Stimulated activated CD4-positive, alpha-beta T cell treated with anti-CD3 and anti-CD28 coated beads, Interleukin-4, amount 100 ng/mL, for 4 hours (primary cell): ENCODE measurements around the gene ABCD1.
"Not testable (repeated sequence)": the region's sequence is repeated elsewhere in the genome, so short reads cannot be mapped to it uniquely, and the experiment has no call there.

ENCODE experiments used
- DNase-seq, 2 experiments: peaks; one replicate each; pipeline ENCODE4 v3.0.0-alpha.2; 2020

ABCD1 gene

DNA sequence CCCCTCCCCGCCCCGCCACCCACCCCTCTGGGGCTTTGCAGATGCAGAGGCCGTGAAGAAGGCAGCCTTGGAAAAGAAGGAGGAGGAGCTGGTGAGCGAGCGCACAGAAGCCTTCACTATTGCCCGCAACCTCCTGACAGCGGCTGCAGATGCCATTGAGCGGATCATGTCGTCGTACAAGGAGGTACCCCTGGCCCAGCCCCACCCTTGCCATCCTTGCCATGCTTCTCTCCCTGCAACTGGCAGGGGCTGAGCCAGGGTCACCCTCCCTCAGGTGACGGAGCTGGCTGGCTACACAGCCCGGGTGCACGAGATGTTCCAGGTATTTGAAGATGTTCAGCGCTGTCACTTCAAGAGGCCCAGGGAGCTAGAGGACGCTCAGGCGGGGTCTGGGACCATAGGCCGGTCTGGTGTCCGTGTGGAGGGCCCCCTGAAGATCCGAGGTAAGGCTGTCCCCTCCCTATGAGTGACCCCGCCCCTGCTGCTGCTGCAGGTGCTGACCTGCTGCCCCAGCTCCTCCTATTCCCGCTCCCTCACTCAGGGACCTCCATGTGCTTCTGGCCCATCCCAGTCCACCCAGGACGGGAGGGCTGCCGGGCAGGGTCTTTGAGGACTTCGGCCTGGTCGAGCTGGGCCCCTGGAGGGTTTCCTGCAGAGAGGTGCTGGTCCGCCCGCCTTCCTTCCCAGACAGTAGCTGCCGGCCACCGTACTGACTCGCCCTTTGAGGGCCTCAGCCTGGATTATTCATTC is 11.6 kb downstream of the ABCD1 start:
- DNase-seq: no peak

DNA sequence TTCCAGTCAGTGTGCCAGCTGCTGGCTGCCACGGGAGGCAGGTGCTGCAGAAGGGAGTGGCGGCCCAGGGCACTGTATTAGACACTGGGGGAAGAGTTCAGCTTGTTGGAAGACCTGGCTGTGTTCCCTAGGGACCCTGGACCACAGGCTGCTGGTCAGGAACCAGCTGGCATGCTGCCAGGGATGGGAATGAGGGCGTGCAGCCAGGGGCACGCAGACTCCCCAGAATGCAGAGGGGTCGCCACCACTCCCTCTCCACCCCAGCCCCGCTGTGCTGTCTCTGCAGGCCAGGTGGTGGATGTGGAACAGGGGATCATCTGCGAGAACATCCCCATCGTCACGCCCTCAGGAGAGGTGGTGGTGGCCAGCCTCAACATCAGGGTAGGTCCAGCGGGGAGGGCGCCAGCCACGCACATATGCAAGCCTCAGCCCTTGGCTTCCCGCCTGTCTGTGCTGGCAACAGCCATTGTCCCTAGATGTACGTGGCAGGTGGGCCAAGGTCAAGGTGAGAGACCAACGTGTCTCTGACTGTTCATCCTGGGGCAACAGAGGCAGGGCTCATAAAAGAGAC is 12.3 kb downstream of the ABCD1 start:
- DNase-seq: no peak

DNA sequence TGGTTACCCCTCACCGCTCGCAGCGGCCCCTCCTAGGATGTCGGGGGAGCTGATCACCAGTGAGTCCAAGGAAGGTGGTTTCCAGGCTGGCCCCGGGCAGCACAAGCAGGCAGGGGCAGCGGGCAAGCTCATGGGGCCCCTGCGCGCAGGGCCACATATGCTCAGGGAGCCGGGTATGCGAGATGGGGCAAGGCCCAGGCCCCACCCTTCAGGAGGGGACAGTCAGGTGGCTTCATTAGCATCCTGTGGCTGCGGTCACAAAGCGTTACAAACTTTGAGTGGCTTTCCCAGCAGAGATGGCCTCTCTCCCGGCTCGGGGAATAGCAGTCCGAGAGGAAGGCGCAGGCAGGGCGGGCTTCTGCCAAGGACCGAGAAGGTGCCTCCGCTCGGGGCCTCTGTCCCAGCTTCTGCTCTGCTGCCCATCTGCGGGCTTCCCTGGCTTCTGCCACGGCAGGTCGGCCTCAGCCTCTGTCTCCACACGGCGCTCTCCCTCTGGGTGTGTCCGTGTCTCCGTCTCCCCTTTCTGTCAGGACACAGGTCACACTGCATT is 13.5 kb downstream of the ABCD1 start:
- DNase-seq: no peak

DNA sequence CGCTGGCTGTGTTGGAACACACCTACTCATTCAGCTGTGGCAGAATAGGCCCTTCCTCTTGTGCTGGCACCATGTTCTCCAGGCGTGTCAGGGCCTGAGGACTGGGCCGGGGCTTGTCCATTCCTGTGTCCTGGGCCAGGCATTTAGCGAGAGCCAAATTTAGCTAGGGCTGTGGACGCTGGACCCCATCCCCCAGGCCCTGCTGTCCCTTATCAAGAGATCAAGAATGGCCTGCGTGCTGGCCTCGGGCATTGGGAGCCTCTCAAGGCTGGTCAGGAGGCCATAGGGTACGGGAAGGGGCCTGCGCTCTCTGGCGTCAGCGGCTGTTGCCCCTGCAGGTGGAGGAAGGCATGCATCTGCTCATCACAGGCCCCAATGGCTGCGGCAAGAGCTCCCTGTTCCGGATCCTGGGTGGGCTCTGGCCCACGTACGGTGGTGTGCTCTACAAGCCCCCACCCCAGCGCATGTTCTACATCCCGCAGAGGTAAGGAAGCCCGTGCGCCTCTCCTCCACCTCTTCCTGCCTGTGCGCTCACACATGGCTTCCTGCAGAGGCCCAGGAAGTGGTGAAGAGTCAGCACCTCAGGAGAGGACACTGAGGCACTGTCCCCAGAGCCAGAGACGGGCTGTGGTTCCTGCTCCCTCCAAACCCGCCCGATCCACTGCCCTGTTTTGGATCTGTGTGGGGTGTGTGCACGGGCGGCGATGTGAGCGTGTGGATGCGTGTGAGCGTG is 15.3 kb downstream of the ABCD1 start:
- no peak for DNase-seq

DNA sequence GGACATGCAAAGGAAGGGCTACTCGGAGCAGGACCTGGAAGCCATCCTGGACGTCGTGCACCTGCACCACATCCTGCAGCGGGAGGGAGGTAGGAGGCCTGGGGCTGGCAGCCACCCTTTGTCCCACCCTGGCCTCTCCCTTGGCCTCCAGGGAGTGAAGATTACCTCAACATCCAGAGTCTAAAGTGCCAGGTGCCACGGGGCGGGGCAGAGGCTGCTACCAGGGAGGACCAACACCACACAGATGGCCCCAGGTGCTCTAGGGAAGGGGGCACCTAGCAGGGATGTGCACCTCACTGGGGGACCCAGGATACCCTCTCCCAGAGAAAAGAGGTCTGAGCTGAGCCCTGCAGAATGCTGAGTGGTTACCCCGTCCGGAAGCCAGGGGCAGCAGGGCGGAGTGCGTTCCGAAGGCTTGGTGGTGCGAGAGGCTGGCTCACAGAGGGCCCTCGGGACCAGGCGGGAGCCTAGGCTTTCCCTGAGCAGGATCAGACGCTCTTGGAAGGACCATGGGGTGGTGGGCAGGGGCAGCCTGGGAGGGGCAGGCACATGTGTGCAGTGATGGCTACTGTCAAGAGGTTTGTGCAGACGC is 16.1 kb downstream of the ABCD1 start:
- no peak for DNase-seq

DNA sequence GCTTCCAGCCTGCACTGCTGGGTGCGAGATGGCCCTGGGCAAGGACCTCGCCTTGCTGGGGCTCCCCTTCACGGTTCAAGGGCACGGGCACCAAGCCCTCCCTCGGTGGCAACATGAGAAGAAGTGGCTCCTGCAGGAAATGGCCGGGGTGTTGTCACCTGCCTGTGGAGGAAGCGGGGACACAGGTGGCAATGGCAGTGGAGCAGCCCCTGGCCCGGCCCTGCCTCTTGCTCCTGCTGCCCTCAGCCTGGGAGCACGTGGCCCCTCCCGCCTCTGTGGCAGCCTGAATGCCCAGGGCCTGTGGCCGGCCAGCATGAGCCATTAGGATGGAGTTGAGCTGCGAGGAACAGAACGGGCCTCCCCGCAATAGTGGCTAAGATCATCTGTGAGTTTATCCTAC is 16.8 kb downstream of the ABCD1 start:
- no peak for DNase-seq

DNA sequence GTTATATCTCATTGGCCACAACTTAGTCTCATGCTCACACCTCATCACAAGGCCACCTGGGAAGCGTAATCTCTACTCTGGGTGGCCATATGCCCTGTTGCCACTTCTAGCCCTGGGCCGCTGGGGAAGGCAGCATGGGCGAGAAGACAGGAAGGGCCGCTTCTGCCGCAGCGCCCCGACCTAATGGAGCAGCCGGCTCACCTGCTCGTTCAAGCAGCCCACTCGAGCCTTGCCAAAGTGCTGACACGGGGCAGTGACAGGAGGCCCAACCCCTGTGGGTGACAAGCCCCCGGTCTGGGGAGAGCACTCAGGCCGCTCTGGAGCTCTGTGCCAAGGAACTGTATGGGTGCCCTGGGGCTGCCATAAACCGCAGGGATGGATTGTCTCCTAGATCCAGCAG is 17.5 kb downstream of the ABCD1 start:
- DNase-seq: not testable (repeated sequence)

DNA sequence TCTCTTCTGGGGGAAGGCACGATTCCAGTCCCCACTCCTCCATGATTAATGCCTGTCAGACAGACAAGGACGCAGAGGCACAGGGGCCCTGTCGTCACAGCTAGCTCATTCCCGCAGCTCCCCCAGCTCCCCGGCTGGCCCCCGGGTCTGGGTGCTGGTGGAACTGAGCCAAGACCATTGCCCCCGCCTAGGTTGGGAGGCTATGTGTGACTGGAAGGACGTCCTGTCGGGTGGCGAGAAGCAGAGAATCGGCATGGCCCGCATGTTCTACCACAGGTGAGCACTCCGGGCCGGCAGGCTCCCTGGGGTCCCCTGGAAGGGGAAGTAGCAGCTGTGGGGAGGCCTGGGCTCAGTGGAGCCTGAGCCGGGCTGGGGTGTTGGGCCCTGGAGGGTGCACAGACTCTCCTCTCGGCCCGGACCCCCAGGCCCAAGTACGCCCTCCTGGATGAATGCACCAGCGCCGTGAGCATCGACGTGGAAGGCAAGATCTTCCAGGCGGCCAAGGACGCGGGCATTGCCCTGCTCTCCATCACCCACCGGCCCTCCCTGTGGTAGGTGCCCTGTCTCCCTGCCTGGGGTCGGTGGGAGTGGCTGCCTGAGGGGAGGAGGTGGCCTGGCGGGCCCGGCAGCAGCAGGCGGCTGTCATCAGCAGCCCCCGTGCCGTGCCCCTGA is 18.3 kb downstream of the ABCD1 start:
- not testable (repeated sequence) for DNase-seq

DNA sequence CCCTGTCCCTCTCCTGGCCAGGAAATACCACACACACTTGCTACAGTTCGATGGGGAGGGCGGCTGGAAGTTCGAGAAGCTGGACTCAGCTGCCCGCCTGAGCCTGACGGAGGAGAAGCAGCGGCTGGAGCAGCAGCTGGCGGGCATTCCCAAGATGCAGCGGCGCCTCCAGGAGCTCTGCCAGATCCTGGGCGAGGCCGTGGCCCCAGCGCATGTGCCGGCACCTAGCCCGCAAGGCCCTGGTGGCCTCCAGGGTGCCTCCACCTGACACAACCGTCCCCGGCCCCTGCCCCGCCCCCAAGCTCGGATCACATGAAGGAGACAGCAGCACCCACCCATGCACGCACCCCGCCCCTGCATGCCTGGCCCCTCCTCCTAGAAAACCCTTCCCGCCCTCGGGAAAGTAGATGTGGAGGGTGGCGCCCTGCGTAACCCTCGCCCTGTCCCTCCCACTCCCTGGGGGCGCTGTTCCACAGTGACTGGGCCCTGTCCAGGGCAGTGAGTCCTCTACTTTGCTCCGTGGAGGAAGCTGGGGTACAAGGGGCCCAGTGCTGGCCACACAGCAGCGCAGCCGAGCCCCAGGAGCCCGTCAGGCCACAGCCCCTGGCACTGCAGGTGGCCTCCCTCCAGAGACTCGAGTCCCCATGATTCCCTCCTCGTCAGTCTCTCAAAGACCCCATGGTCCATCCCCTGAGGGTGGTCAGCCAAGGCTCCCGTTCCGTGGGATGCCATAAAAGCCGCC is 19.0 kb downstream of the ABCD1 start:
- not testable (repeated sequence) for DNase-seq

DNA sequence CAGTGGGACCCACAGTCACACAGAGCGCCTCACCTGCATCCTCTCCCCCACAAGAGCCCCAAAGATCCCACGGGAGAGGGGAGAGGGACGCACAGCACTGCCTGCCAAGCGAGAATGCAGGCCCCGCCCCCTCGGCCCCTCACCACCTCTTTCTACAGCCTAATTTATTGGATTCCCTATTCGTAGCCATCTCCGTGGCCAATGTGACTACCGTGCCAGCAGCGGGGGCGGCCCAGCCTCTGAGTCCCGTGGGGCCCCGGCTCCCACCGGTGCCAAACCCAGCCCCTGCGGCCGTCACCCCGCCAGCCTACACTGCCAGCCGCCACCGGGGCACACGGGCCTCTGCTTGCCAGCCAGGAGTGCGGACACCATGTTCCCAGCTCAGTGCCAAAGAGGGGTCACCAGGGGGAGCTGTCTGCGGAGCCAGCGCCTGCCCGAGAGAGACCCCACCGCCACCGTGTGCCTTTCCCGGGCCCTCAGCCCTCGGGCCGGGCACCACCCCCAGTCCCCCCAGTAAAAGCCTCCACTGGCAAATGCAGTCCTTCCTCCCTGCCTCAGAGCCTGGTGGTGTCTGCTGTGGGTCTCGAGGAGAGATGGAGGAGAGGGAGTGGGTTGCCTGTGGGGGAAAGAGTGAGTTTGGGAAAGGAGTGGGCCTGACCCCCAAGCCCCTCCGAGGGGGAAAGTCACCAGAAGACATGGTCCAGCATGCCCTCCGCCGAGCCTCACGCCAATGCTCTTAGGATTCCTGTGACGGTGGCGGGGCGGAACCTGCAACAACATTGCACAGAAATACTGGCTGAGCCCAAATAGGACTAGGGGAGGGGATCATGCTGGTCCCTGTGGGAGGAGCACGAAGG is 19.8 kb downstream of the ABCD1 start:
- no peak for DNase-seq

DNA sequence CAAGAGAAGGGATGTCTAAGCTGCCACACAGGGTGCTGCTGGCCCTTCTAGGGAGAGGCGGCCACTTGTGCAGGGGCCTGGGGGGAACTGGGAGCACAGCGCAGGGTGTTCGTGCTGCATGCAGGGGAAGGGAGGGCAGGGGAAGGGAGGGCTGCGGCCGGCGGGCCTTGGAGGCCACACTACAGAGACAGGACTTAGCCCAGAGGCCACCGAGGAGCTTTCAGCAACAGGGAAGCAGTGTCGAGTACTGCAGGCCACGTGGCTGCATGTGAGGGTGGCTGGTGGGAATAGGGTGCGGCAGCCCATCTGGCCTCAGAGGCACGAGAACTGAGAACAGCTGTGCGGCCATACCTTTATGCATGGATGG is 20.4 kb downstream of the ABCD1 start:
- DNase-seq: not testable (repeated sequence)

DNA sequence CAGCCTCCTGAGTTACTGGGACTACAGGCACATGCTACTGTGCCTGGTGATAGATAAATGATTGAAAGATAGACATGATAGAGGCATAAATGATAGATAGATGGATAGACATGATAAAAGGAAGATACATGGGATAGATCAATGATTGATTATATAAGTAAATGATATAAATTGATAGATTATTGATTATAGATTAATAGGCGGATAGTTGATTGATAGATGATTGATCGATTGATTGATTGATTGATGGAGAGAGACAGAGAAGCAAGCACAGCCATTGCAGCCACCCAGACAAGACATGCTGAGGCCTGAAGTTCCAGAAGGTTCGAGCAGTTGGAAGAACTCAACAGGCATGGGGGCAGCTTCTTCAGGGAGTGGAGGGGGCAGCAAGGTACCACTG is 21.7 kb downstream of the ABCD1 start:
- DNase-seq: no peak

DNA sequence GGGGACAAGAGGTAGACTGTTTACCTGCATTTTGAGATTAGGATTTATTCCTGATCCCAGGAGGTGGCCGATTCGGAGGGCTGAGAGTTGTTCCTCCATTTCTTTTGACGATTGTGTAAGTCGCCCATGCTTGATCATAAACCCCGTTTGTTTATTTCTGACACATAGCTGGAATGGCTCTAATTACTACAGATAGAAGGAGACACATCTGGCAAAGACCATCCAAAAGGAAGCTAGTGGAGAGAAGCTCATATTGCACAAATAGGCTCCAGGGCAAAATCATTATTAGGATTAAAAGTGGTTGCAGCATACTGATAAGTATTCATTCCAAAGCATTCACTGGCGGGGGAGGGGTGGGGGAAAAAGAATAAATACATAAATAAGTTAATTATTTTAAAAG is 22.3 kb downstream of the ABCD1 start:
- DNase-seq: not testable (repeated sequence)

DNA sequence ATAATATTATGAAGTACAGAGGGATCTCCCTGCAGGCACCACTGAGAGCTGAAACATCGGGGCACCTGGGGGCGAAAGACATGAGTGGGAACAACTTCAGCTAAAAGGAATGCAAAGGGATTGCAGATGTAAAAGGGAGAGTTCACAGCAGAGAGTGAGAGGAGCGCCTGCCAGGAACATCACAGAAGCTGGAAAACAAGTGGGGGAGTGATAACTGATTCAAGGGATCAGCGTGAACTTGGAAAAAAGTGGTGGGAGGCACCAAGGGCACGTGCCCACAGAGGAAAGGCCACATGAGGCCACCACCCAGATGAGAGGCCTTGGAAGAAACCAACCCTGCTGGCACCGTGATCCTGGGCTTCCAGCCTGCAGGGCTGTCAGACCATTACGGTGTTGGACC is 24.4 kb downstream of the ABCD1 start:
- DNase-seq: not testable (repeated sequence)

DNA sequence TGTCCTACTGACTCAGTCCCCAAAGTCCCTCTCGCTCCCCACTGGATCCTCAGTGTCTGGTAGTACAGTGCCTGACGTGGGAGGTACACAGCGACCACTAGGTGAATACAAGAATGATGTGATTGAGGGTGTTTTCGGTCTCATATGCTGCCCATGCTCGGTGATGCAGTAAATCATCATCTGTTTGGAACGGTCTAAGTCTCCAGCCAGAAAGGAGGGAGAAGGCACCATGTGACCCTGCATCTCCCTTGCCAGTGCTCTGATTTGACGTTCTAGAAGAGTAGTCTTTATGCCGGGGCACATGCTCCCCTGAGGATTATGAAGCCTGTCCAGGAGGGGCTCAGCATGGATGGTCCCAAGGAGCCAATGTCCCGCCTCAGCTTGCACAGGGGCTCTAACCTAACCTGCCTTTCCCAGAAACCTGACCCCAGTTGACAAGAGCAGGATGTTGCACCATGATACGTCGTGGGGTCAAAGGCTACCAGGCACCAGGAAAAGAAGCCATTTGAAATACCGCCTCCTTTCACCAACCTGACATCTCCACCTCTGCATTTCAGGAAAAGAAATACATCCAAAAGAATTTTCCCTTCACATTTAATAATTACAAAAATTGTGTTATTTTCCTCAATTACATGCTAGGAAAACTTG is 25.6 kb downstream of the ABCD1 start:
- DNase-seq: no peak

DNA sequence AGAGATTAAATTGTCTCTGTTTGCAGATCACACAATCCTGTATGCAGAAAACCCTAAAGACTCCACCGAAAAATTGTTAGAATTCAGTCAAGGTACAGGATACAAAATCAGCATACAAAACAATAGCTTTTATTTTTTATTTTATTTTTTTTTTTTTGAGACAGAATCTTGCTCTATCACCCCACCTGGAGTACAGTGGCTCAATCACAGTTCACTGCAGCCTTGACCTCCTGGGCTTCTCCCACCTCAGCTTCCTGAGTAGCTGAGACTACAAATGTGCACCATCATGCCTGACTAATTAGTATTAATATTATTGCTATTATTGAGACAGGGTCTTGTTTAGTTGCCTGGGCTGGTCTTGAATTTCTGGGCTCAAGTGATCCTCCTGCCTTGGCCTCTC is 30.5 kb downstream of the ABCD1 start:
- no peak for DNase-seq

DNA sequence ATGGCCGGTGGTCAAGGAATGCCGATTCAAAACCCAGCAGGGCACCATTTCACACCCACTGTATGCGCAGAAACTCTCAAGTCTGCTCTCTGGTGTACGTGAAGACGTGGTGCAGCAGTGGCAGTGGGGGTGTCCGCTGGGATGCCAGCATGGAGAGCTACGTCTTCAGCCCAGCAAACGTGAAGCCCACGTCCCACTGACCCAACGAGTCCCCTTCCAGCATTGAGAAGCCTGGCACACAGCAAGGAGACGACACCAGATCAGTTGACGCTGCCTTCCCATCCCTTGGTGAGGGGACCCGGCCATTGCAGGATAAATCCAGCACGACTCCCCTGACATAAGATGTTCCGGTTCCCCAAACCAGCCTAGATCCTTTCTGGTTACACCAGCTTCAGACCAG is 37.2 kb downstream of the ABCD1 start:
- DNase-seq: no peak

DNA sequence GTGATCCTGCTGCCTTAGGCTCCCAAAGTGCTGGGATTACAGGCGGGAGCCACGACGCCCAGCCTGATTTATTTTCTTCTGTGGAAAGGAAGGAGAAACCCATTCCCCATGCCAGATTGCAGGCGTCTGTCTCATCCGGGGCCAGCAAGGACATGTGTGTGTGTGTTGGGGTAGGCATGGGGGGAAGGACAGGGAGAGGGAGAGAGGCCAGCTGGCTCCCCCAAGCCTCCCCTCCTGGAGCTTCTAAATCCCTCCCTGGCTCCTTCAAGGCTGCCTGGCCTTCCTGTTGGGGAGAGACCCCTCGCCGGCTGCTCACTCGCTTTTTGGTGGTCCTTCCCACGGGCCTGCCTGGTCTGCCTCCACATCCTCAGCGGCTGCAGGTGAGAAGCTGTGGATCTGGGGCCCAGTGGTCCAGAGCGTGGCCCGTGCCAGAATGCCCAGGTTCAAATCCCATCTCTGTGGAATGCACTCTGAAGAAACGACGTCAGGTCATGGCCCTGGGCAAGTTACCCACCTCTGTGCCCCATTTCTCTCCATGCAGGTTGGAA is 38.0 kb downstream of the ABCD1 start:
- no peak for DNase-seq

DNA sequence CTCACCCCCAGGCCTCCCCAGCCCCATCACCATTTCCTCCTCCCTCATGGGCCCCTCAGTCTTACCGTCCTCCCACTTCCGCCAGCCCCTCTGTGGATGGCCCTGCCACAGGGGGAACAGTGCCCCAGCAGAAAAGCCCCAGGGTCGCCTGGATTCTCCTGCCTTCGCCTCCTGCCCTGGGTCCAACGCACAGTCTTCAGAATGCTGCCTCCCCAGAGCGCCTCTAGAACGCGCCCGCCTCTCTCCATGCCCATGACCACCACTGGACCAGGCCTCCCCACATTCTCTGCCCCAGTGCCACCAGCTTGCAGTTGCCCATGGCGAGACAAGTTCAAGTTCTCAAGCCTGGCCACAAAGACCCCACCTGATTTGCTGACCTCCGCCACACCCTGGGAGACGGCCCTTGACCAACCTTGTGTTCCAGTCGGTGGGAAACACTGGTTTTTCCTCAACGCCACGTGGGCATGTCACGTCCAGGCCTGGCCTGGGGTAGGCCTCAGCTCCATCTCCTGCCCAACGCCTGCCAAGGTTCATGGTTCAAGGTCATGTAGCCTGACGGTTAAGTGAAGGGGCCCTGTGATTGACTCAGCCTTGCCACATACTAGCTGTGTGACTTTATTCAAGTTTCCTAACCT is 38.8 kb downstream of the ABCD1 start:
- no peak for DNase-seq
